Measurements from ENCODE around the gene HDAC11.

HDAC11 gene

GRCh38 chr3:13524979-13525669 lies 45.0 kb downstream of the HDAC11 start:
- TF ChIP-seq, protein P1, sequence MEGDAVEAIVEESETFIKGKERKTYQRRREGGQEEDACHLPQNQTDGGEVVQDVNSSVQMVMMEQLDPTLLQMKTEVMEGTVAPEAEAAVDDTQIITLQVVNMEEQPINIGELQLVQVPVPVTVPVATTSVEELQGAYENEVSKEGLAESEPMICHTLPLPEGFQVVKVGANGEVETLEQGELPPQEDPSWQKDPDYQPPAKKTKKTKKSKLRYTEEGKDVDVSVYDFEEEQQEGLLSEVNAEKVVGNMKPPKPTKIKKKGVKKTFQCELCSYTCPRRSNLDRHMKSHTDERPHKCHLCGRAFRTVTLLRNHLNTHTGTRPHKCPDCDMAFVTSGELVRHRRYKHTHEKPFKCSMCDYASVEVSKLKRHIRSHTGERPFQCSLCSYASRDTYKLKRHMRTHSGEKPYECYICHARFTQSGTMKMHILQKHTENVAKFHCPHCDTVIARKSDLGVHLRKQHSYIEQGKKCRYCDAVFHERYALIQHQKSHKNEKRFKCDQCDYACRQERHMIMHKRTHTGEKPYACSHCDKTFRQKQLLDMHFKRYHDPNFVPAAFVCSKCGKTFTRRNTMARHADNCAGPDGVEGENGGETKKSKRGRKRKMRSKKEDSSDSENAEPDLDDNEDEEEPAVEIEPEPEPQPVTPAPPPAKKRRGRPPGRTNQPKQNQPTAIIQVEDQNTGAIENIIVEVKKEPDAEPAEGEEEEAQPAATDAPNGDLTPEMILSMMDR (IDR thresholded peaks at IDR 0.05; ENCODE audit: low read depth, low read length) = no peak
- DNase-seq = no peak
- no peak overlapping the region for H3K4me3 ChIP-seq (ENCODE audit: low read depth, low read length)
- H3K27me3 ChIP-seq = no peaks in the 10 kb centered on the region
- H3K36me3 ChIP-seq = no peaks in the 10 kb centered on the region
- H3K4me1 ChIP-seq = no peaks in the 10 kb centered on the region
- no peaks in the 10 kb centered on the region for H3K9me3 ChIP-seq

DNA sequence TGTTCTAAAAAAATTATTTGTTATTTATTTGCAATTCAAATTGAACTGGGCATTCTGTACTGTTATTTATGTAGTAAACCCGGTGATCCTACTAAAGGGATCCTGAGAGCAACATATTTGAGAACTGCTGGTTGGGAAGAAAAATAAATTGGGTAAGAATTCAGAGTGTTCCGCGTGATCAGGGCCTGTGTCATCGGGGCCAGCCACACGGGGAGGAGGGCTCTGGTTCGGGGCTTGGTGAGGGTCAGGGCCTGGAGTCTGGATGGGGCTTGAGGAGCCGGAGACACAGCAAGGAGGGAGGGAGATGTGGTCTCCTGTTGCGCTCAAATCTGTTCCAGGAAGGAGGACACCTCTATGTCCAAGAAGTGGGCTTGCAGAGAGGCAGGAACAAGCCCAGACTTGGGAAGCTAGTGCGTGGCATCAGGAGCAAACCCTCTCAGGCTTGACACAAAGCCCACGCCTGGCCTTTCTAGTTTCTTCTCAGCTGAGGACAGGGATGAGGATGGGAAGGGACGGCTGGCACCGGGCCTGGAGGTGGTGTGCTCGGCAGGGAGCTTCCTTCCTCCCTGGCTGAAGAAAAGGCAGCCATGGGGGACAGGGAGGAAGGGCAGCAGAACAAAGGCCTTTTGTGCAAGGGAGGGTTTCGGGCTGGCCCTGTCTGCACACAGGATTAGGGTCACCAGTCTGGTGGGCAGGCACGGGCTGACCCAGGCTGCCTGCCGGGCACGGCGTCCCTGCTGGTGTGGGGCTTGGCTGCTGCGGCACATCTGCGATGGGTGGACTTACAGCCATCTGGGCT lies 45.9 kb downstream of the HDAC11 start:
- H3K27me3 ChIP-seq = no peaks in the 10 kb centered on the region
- H3K4me1 ChIP-seq = no peaks in the 10 kb centered on the region
- H3K9me3 ChIP-seq = no peaks in the 10 kb centered on the region
- H3K36me3 ChIP-seq = no peaks in the 10 kb centered on the region
- TF ChIP-seq, protein P1 (IDR thresholded peaks at IDR 0.05; ENCODE audit: low read depth, low read length) = no peak
- H3K4me3 ChIP-seq (ENCODE audit: low read depth, low read length) = no peak overlapping the region
- DNase-seq = no peak

GRCh38 chr3:13526626-13526949 lies 46.5 kb downstream of the HDAC11 start:
- TF ChIP-seq, protein P1 (IDR thresholded peaks at IDR 0.05; ENCODE audit: low read depth, low read length) = no peak
- no peak for DNase-seq
- H3K4me3 ChIP-seq (ENCODE audit: low read depth, low read length) = no peak overlapping the region
- H3K27me3 ChIP-seq = no peaks in the 10 kb centered on the region
- H3K36me3 ChIP-seq = no peaks in the 10 kb centered on the region
- no peaks in the 10 kb centered on the region for H3K9me3 ChIP-seq
- no peaks in the 10 kb centered on the region for H3K4me1 ChIP-seq

- Histone ChIP-seq H3K4me3 (ENCODE audit: low read depth, low read length) (no peak overlapping the region), H3K27me3 (no peaks in the 10 kb centered on the region), H3K9me3 (no peaks in the 10 kb centered on the region), H3K36me3 (no peaks in the 10 kb centered on the region), H3K4me1 (no peaks in the 10 kb centered on the region)
- peak; percentile 51 for DNase-seq
- TF ChIP-seq, protein P1 (IDR thresholded peaks at IDR 0.05; ENCODE audit: low read depth, low read length) = peak; percentile 38
Measured at GRCh38 chr3:13528217-13528867, 48.2 kb downstream of the HDAC11 start.

DNA sequence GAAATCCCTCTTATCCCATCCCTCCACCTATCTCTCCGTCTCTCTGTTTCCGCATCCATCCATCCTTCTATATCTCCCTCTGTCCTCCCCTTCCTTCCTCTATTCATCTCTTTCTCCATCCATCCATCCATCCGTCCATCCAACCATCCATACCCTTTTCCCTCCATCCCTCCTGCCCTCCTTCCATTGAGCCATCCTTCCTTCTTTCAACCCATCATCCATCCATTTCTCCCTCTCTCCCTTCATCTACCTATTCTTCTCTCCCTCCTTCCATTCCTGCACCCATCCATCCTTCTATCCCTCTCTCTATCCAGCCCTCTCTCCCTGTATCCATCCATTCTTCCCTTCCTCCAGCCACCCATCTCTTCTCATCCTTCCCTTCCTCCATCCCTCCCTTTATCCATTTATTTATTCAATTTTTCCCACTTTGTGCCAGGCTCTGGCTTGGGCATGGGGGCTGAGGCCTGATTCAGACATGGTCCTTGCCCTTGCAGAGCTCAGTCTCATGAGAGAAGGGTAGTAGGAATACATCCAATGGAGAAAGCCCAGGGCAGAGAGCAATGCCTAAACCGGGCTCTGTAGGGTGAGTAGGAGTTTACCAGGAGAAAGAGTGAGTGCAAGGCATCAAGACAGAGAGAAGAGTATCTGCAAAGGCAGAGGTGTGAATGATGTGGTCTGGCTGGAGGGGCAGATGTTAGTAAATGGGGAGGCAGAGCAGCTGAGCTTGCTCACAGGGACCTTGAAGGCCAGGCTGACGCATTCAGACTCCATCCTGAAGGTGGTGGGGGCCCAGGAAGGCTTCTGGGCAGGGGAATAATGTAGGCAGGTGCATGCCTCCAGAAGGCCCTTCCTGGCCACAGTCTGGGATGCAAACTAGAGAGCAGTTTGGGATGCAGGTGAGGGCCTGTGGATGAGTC lies 49.3 kb downstream of the HDAC11 start:
- TF ChIP-seq, protein P1 (IDR thresholded peaks at IDR 0.05; ENCODE audit: low read depth, low read length) = no peak
- Histone ChIP-seq H3K9me3 (no peaks in the 10 kb centered on the region), H3K4me3 (ENCODE audit: low read depth, low read length) (no peak overlapping the region), H3K36me3 (no peaks in the 10 kb centered on the region), H3K27me3 (no peaks in the 10 kb centered on the region), H3K4me1 (no peaks in the 10 kb centered on the region)
- DNase-seq = no peak

Data from BE2C (cell line).